Gastroesophageal sphincter (tissue), 3 donors: ENCODE results near the gene SPON2.

Experiments used
- CTCF ChIP-seq, 4 experiments: fragments of 200-600 bp in 2 of 4; fragments of 450-650 bp in 2 of 4; sonication (generic) in 1 of 4; IDR thresholded peaks; one replicate each; pipeline ENCODE4 v1.5.1; 2017 to 2019; ENCODE audit warnings: antibody characterized with exemption in 4 of 4, mild to moderate bottlenecking in 2 of 4, moderate library complexity in 2 of 4
- EP300 ChIP-seq: sonication (generic); formaldehyde crosslinking; IDR thresholded peaks from one replicate; pipeline ENCODE4 v1.6.1; 2017; ENCODE audit warnings: antibody characterized with exemption, mild to moderate bottlenecking

GRCh38 chr4:1151541-1151940, 20.8 kb downstream of the SPON2 start:
- TF ChIP-seq CTCF (IDR thresholded peaks at IDR 0.05) (no peak), EP300 (no peak)
